Measurements from ENCODE around the gene FLAD1.
A peak's percentile ranks its signal among the peaks of the same experiment; 100 is the strongest.

Gene FLAD1

GRCh38 chr1:154970631-154971340 lies 12.4 kb upstream of the FLAD1 start, which contains the start of gene SHC1:
Gene SHC1, minus strand, starts transcription at chr1:154970747. Its CDS starts 221 bp downstream, at chr1:154970526.
- peak; percentile 92 for DNase-seq (ENCODE audit: low read depth)
- H3K4me3 ChIP-seq (ENCODE audit: low read length): peak within 1 kb of the TSS; percentile 81
- no peak for TF ChIP-seq CTCF (conservative IDR thresholded peaks at IDR 0.05; ENCODE audit: low read length)

- DNase-seq (ENCODE audit: low read depth): no peak
- peak overlapping the region; percentile 81 for H3K4me3 ChIP-seq (ENCODE audit: low read length)
- no peak for TF ChIP-seq CTCF (conservative IDR thresholded peaks at IDR 0.05; ENCODE audit: low read length)
Observed at GRCh38 chr1:154971341-154971998, 11.7 kb upstream of the FLAD1 start.

GRCh38 chr1:154972213-154972516 lies 11.0 kb upstream of the FLAD1 start:
- no peak for TF ChIP-seq CTCF (conservative IDR thresholded peaks at IDR 0.05; ENCODE audit: low read length)
- DNase-seq (ENCODE audit: low read depth): no peak
- peak overlapping the region; percentile 83 for H3K4me3 ChIP-seq (ENCODE audit: low read length)

- peak; percentile 98 for DNase-seq (ENCODE audit: low read depth)
- peak overlapping the region; percentile 83 for H3K4me3 ChIP-seq (ENCODE audit: low read length)
- TF ChIP-seq CTCF (conservative IDR thresholded peaks at IDR 0.05; ENCODE audit: low read length): no peak
Observed at GRCh38 chr1:154972517-154973343, 10.4 kb upstream of the FLAD1 start.

GRCh38 chr1:154973344-154974101 lies 9.6 kb upstream of the FLAD1 start:
- peak; percentile 39 for TF ChIP-seq CTCF (conservative IDR thresholded peaks at IDR 0.05; ENCODE audit: low read length)
- peak; percentile 98 for DNase-seq (ENCODE audit: low read depth)
- H3K4me3 ChIP-seq (ENCODE audit: low read length): peak overlapping the region; percentile 83

- DNase-seq (ENCODE audit: low read depth): peak; percentile 100
- TF ChIP-seq CTCF (conservative IDR thresholded peaks at IDR 0.05; ENCODE audit: low read length): no peak
- H3K4me3 ChIP-seq (ENCODE audit: low read length): peak within 1 kb of the TSS; percentile 83
Observed at GRCh38 chr1:154974102-154974807, 8.9 kb upstream of the FLAD1 start, which contains the start of gene CKS1B. Gene CKS1B, plus strand, starts transcription at chr1:154974681. Its CDS starts 65 bp downstream, at chr1:154974746.
